Panc1 (cell line): ENCODE data around the gene FOS. TPM values are rescaled to one million over a fixed set of nuclear protein-coding genes. Genes with fewer than 3 reads are reported as not detected.
A peak's percentile ranks its signal among the peaks of the same experiment; 100 is the strongest.

ENCODE experiments used
- ATAC-seq: fragments of 200-7000 bp; cut with Tn5 transposase; 2 replicates; pipeline ENCODE4 v1.9.1; 2020; ENCODE audit warnings: mild to moderate bottlenecking, moderate library complexity
- BruUV-seq: library from RNA; stranded (reverse); fragments of 400-500 nt; replicated peaks from 2 replicates; lab custom pipeline; 2021; lab: Mats Ljungman, UMichigan
- CTCF ChIA-PET: fragments of 300-600 bp; sonication (Branson Sonifier 250); formaldehyde crosslinking; loops from one replicate; lab custom pipeline; 2022; ENCODE audit warnings: antibody characterized with exemption; lab: Charles Lee
- POLR2A ChIA-PET: fragments of 300-600 bp; sonication (Branson Sonifier 250); formaldehyde crosslinking; loops from one replicate; lab custom pipeline; 2022; ENCODE audit warnings: antibody characterized with exemption; lab: Charles Lee
- DNase-seq: peaks from one replicate; pipeline ENCODE4 v3.0.0-alpha.2; 2010; ENCODE audit warnings: low read depth, low spot score
- H3K27ac ChIP-seq: 2 replicates; pipeline ENCODE4 v1.5.1; 2011; ENCODE audit warnings: mild to moderate bottlenecking, low read length, inconsistent platforms
- H3K27me3 ChIP-seq: fragments of 200-500 bp; sonication (Bioruptor generic); 2 replicates; pipeline ENCODE4 v1.6.0; 2014; ENCODE audit warnings: low read length, inconsistent platforms; ENCODE audit not compliant: control insufficient read depth, insufficient read depth
- H3K36me3 ChIP-seq: fragments of 200-500 bp; sonication (Bioruptor generic); 2 replicates; pipeline ENCODE4 v1.5.1; 2014; ENCODE audit warnings: inconsistent platforms, mild to moderate bottlenecking, low read length, moderate library complexity; ENCODE audit not compliant: control insufficient read depth, insufficient read depth
- H3K4me1 ChIP-seq: 2 replicates; pipeline ENCODE4 v1.5.1; 2011; ENCODE audit warnings: inconsistent platforms, mild to moderate bottlenecking, low read length, moderate library complexity; ENCODE audit not compliant: control insufficient read depth, insufficient read depth
- H3K4me3 ChIP-seq, 2 experiments: 2 replicates each; pipeline ENCODE4 v1.5.1; 2011 to 2012; ENCODE audit warnings: low read depth in 2 of 2, low read length in 2 of 2, mild to moderate bottlenecking in 2 of 2, inconsistent platforms in 1 of 2, moderate library complexity in 1 of 2
- H3K9me3 ChIP-seq: fragments of 200-500 bp; sonication (Bioruptor generic); 2 replicates; pipeline ENCODE4 v1.5.1; 2014; ENCODE audit warnings: low read depth, mild to moderate bottlenecking, inconsistent platforms, low read length, moderate library complexity; ENCODE audit not compliant: control insufficient read depth, insufficient read depth
- POLR2AphosphoS5 ChIP-seq: IDR thresholded peaks from 2 replicates; pipeline ENCODE4 v1.6.1; 2012; ENCODE audit warnings: mild to moderate bottlenecking, low read depth, low read length, moderate library complexity
- SIN3A ChIP-seq: IDR thresholded peaks from 2 replicates; pipeline ENCODE4 v1.6.1; 2012; ENCODE audit warnings: low read depth, mild to moderate bottlenecking, low read length, moderate library complexity, borderline replicate concordance; ENCODE audit not compliant: insufficient read depth
- TCF7L2 ChIP-seq: IDR thresholded peaks from 2 replicates; pipeline ENCODE4 v1.6.1; 2011; ENCODE audit warnings: mild to moderate bottlenecking, low read depth, low read length, inconsistent platforms
- in situ Hi-C: cut with HindIII; loops from 2 replicates; pipeline ENCODE4 v1.10.0; 2016; ENCODE audit warnings: low sequenced_read_pairs, low pct_unique_long_range_greater_than_20kb
- intact Hi-C: fragments of 100-400 bp; cut with micrococcal nuclease; formaldehyde crosslinking; loops from one replicate; pipeline ENCODE4 v1.10.0; 2022; ENCODE audit not compliant: unreplicated experiment
- total RNA-seq: library from RNA; stranded (reverse); gene quantifications from one replicate; pipeline ENCODE4 v1.2.1, GENCODE V29; 2021; ENCODE audit not compliant: unreplicated experiment
- TF ChIP-seq, protein P1 (sequence below): fragments of 450-650 bp; IDR thresholded peaks from 2 replicates; pipeline ENCODE4 v1.5.1; 2017; ENCODE audit warnings: mild to moderate bottlenecking
- TF ChIP-seq, protein P2 (sequence below), 2 experiments: IDR thresholded peaks; 2 replicates each; pipeline ENCODE4 v1.6.1; 2011 to 2012; ENCODE audit warnings: low read depth in 2 of 2, control low read depth in 1 of 2, low read length in 1 of 2, mild to moderate bottlenecking in 1 of 2, moderate library complexity in 1 of 2; ENCODE audit not compliant: insufficient read depth in 1 of 2

Gene FOS
- total RNA-seq, 1 experiment from 2014 or later: 26.8 TPM

DNA sequence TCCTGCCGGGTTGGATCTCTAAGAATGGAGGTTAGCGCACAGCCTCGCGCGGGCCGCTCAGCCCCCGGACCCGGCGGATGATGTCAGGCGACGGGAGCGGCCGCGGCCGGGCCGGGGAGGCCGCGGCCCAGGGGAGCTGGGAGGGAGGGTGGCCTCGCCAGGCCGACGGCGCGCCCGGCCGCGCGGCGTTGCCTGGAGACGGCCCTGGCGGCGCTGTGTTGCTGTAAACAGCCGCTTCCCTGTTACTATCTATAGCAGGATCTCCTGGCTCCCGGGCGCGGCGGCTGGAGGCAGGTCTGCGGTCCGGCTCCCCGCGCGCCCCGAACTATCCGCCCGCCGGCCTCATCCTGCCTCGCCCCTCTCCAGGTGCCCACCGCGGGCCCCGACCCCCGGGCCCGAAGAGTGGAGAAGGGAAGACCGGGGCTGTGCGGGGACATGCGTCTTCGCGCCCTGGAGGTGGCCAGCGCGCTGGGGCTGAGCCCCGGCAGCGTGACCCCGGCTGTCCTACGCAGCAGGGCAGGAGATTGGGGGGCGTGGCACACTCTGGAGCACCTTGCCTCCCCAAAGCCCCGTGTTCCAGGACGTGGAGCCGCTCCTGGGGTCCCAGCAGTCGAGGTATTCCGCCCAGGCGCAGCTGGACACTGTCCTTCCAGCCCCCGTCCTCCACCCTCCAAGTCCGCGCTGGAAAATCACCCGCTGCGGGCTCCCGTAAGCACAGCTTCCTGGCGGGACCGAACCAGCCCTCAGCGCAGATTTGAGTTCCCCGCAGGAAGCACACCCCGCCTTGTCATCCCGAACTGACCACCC lies 1.4 kb upstream of the FOS start:
- no peak for TF ChIP-seq SIN3A
- TF ChIP-seq, protein P1, sequence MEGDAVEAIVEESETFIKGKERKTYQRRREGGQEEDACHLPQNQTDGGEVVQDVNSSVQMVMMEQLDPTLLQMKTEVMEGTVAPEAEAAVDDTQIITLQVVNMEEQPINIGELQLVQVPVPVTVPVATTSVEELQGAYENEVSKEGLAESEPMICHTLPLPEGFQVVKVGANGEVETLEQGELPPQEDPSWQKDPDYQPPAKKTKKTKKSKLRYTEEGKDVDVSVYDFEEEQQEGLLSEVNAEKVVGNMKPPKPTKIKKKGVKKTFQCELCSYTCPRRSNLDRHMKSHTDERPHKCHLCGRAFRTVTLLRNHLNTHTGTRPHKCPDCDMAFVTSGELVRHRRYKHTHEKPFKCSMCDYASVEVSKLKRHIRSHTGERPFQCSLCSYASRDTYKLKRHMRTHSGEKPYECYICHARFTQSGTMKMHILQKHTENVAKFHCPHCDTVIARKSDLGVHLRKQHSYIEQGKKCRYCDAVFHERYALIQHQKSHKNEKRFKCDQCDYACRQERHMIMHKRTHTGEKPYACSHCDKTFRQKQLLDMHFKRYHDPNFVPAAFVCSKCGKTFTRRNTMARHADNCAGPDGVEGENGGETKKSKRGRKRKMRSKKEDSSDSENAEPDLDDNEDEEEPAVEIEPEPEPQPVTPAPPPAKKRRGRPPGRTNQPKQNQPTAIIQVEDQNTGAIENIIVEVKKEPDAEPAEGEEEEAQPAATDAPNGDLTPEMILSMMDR: no peak
- TF ChIP-seq TCF7L2: no peak
- TF ChIP-seq, protein P2, sequence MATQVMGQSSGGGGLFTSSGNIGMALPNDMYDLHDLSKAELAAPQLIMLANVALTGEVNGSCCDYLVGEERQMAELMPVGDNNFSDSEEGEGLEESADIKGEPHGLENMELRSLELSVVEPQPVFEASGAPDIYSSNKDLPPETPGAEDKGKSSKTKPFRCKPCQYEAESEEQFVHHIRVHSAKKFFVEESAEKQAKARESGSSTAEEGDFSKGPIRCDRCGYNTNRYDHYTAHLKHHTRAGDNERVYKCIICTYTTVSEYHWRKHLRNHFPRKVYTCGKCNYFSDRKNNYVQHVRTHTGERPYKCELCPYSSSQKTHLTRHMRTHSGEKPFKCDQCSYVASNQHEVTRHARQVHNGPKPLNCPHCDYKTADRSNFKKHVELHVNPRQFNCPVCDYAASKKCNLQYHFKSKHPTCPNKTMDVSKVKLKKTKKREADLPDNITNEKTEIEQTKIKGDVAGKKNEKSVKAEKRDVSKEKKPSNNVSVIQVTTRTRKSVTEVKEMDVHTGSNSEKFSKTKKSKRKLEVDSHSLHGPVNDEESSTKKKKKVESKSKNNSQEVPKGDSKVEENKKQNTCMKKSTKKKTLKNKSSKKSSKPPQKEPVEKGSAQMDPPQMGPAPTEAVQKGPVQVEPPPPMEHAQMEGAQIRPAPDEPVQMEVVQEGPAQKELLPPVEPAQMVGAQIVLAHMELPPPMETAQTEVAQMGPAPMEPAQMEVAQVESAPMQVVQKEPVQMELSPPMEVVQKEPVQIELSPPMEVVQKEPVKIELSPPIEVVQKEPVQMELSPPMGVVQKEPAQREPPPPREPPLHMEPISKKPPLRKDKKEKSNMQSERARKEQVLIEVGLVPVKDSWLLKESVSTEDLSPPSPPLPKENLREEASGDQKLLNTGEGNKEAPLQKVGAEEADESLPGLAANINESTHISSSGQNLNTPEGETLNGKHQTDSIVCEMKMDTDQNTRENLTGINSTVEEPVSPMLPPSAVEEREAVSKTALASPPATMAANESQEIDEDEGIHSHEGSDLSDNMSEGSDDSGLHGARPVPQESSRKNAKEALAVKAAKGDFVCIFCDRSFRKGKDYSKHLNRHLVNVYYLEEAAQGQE (IDR thresholded peaks at IDR 0.05; ENCODE audit: insufficient read depth in 1 of 2, low read depth in 2 of 2, low read length in 1 of 2): no peak
- no peak for TF ChIP-seq POLR2AphosphoS5
- DNase-seq (no peak), ATAC-seq (peak; percentile 74)
- BruUV-seq: no TSS peak
- Histone ChIP-seq H3K4me3 (peak overlapping the region; percentile 61 to 88), H3K27me3 (no peaks in the 10 kb centered on the region), H3K36me3 (peaks cover 6% of the 10 kb centered on the region; the same call in 1 of the 2 replicates), H3K4me1 (no peaks in the 10 kb centered on the region), H3K9me3 (no peaks in the 10 kb centered on the region), H3K27ac (no peak overlapping the region)
- intact Hi-C loops (no loop called here), in situ Hi-C loops (no loop called here)
- POLR2A ChIA-PET: interaction anchor here (0.6 to 1.3 kb wide), 2 partner anchors 18 to 113 kb away, joined by 4 to 10 read pairs; no protein-coding TSS in a partner anchor
- CTCF ChIA-PET: no interaction called here

DNA sequence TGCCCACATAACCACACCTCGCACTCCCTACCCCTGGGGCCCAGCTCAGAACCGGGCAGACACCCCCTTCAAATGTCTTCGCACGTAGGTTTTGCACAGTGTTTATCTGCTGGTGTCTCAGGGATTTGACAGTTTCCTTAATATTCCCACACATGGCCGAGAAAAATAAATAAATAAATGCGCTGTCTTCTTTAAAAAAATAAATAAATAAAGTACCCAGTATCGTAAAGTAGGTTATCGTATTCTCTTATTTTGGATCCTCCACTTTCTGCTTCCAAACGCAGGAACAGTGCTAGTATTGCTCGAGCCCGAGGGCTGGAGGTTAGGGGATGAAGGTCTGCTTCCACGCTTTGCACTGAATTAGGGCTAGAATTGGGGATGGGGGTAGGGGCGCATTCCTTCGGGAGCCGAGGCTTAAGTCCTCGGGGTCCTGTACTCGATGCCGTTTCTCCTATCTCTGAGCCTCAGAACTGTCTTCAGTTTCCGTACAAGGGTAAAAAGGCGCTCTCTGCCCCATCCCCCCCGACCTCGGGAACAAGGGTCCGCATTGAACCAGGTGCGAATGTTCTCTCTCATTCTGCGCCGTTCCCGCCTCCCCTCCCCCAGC lies 710 bp upstream of the FOS start:
- no peak overlapping the region for H3K27ac ChIP-seq
- intact Hi-C loops: no loop called here
- ATAC-seq: peak; percentile 8
- no peaks in the 10 kb centered on the region for H3K27me3 ChIP-seq
- DNase-seq: no peak
- no peaks in the 10 kb centered on the region for H3K9me3 ChIP-seq
- no TSS peak for BruUV-seq
- no peak for TF ChIP-seq SIN3A
- in situ Hi-C loops: no loop called here
- H3K4me1 ChIP-seq: no peaks in the 10 kb centered on the region
- H3K36me3 ChIP-seq: peaks cover 6% of the 10 kb centered on the region; the same call in 1 of the 2 replicates
- peak overlapping the region; percentile 61 to 88 for H3K4me3 ChIP-seq
- ChIA-PET CTCF (no interaction called here), POLR2A (interaction anchor here (0.6 to 1.3 kb wide), 2 partner anchors 19 to 114 kb away, joined by 4 to 10 read pairs; no protein-coding TSS in a partner anchor)
